Measurements from ENCODE around the gene NUAK1.

The NUAK1 gene

GRCh38 chr12:106062693-106063092 is 76.1 kb downstream of the NUAK1 start:
- DNase-seq (ENCODE audit: low read depth): no peak

- no peak for DNase-seq (ENCODE audit: low read depth)
Observed at GRCh38 chr12:106058256-106059182, 80.2 kb downstream of the NUAK1 start.

- no peak for DNase-seq (ENCODE audit: low read depth)
Observed at GRCh38 chr12:106054049-106054448, 84.7 kb downstream of the NUAK1 start.

- DNase-seq (ENCODE audit: low read depth): no peak
Observed at GRCh38 chr12:106051853-106052531, 86.8 kb downstream of the NUAK1 start.

GRCh38 chr12:106049546-106049945 is 89.2 kb downstream of the NUAK1 start:
- no peak for DNase-seq (ENCODE audit: low read depth)

- DNase-seq (ENCODE audit: low read depth): no peak
Observed at GRCh38 chr12:106049105-106049504, 89.6 kb downstream of the NUAK1 start.

GRCh38 chr12:106048676-106049075 is 90.1 kb downstream of the NUAK1 start:
- no peak for DNase-seq (ENCODE audit: low read depth)

GRCh38 chr12:106048016-106048415 is 90.7 kb downstream of the NUAK1 start:
- DNase-seq (ENCODE audit: low read depth): no peak

GRCh38 chr12:106046947-106047346 is 91.8 kb downstream of the NUAK1 start:
- no peak for DNase-seq (ENCODE audit: low read depth)

GRCh38 chr12:106046301-106046846 is 92.4 kb downstream of the NUAK1 start:
- no peak for DNase-seq (ENCODE audit: low read depth)

GRCh38 chr12:106045251-106045674 is 93.5 kb downstream of the NUAK1 start:
- DNase-seq (ENCODE audit: low read depth): no peak

- no peak for DNase-seq (ENCODE audit: low read depth)
Observed at GRCh38 chr12:106044773-106045172, 94.0 kb downstream of the NUAK1 start.

GRCh38 chr12:106042037-106042436 is 96.7 kb downstream of the NUAK1 start:
- DNase-seq (ENCODE audit: low read depth): no peak

GRCh38 chr12:106040521-106040920 is 98.2 kb downstream of the NUAK1 start:
- DNase-seq (ENCODE audit: low read depth): no peak

GRCh38 chr12:106039646-106040404 is 98.9 kb downstream of the NUAK1 start:
- DNase-seq (ENCODE audit: low read depth): no peak

- no peak for DNase-seq (ENCODE audit: low read depth)
Observed at GRCh38 chr12:106039242-106039641, 99.5 kb downstream of the NUAK1 start.

- no peak for DNase-seq (ENCODE audit: low read depth)
Observed at GRCh38 chr12:106037524-106038298, 101.0 kb downstream of the NUAK1 start.

GRCh38 chr12:106035421-106035820 is 103.3 kb downstream of the NUAK1 start:
- DNase-seq (ENCODE audit: low read depth): no peak

GRCh38 chr12:106034316-106034715 is 104.4 kb downstream of the NUAK1 start:
- DNase-seq (ENCODE audit: low read depth): no peak

- DNase-seq (ENCODE audit: low read depth): no peak
Observed at GRCh38 chr12:106033161-106033675, 105.5 kb downstream of the NUAK1 start.

GRCh38 chr12:106032623-106032925 is 106.2 kb downstream of the NUAK1 start:
- no peak for DNase-seq (ENCODE audit: low read depth)

Data from fibroblast of gingiva (primary cell).